ENCODE data around the gene AXIN1. TPM values are rescaled to one million over a fixed set of nuclear protein-coding genes. Genes with fewer than 3 reads are reported as not detected.
A peak's percentile ranks its signal among the peaks of the same experiment; 100 is the strongest.

Gene AXIN1
- total and polyA plus RNA-seq, 2 donors (not counting 3 experiments of a cell fraction or from before 2014, with no cell fraction given): 8.3 to 21.9 TPM

GRCh38 chr16:397736-398332, 45.3 kb upstream of the AXIN1 start:
- Histone ChIP-seq H3K4me3 (replicated peaks in 1 of 3; ENCODE audit: insufficient read depth in 1 of 3, low read depth in 1 of 3, low read length in 3 of 3) (no peak overlapping the region), H3K4me1 (ENCODE audit: control insufficient read depth, extremely low read depth, insufficient read depth, low read length) (peaks cover 13% of the 10 kb centered on the region), H3K4me2 (ENCODE audit: insufficient read depth, low read length) (no peak overlapping the region), H2AFZ (ENCODE audit: low read depth, low read length) (no peak overlapping the region), H3K36me3 (ENCODE audit: control insufficient read depth in 2 of 2, extremely low read depth in 1 of 2, insufficient read depth in 2 of 2, low read length in 2 of 2) (peaks cover 0 to 7% of the 10 kb centered on the region in 2 experiments), H3K27me3 (ENCODE audit: control insufficient read depth in 2 of 2, insufficient read depth in 2 of 2, low read length in 2 of 2) (no peaks in the 10 kb centered on the region), H3K9me3 (replicated peaks; ENCODE audit: control insufficient read depth, insufficient read depth, low read length) (no peaks in the 10 kb centered on the region), H4K20me1 (replicated peaks; ENCODE audit: control insufficient read depth, extremely low read depth, insufficient read depth, low read length) (no peaks in the 10 kb centered on the region), H3K9ac (replicated peaks; ENCODE audit: extremely low read depth, insufficient read depth, low read length) (no peak overlapping the region), H3K9me1 (replicated peaks; ENCODE audit: control insufficient read depth, extremely low read depth, insufficient read depth, low read length) (no peaks in the 10 kb centered on the region), H3K27ac (ENCODE audit: insufficient read depth, low read depth, low read length) (no peak overlapping the region), H3K79me2 (ENCODE audit: control insufficient read depth, insufficient read depth, low read length) (peaks cover 5% of the 10 kb centered on the region)
- intact Hi-C loops (cut with micrococcal nuclease) (loop anchor here (2.0 kb wide), 1 partner anchor 129 kb away; the partner anchor contains the start of gene CAPN15), dilution Hi-C loops (cut with MboI; ENCODE audit: extremely low pct_ligation_motif_present, low sequenced_read_pairs) (no loop called here)
- FAIRE-seq: peak; percentile 35
- TF ChIP-seq CTCF (IDR thresholded peaks at IDR 0.05; ENCODE audit: extremely low read depth in 1 of 2, insufficient read depth in 1 of 2, low read depth in 1 of 2, low read length in 2 of 2) (peak; percentile 15 to 55), FOS (IDR thresholded peaks at IDR 0.05; ENCODE audit: borderline replicate concordance, insufficient read depth, low read length) (no peak)
- CTCF ChIA-PET: interaction anchor here (0.8 to 1.3 kb wide), 3 partner anchors 16 to 81 kb away, joined by 3 to 8 read pairs (median 3); partner anchors contain the start of gene PGAP6
- POLR2A ChIA-PET: interaction anchor here (0.8 kb wide), 1 partner anchor 15 kb away, joined by 10 read pairs; no protein-coding TSS in a partner anchor
- peak; percentile 49 for DNase-seq (ENCODE audit: low read depth, low spot score)
- no TSS peak for BruUV-seq (replicated peaks)

DNA sequence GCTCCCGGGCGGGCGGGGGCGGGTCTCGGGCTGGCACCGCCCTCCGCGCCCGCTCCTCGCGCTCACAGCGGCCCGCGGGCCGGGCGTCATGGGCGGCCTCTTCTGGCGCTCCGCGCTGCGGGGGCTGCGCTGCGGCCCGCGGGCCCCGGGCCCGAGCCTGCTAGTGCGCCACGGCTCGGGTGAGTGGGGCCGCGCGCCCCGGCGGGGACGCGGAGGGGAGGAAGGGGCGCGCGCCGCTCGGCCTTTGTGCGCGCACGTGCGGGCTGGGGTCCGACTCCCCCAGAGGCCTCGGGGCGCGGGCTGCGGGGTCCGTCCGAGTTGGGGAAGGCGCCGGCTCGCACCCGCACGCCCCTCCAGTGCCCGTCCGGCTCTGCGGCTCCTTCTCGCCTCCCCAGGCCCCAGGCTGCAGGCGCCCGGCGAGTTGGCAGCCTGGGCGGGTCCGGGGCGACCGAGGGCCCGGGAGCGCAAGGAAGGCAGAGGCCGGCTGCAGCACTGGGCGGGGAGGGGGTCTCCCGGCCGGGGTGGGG, 44.7 kb upstream of the AXIN1 start, which contains the start of gene NME4:
TSS of gene NME4 (plus strand) at position 65 of the 527 bp plus-strand sequence. CDS start at position 89, 24 bp downstream.
- Histone ChIP-seq H3K4me1 (ENCODE audit: control insufficient read depth, extremely low read depth, insufficient read depth, low read length) (peaks cover 10% of the 10 kb centered on the region), H3K27ac (ENCODE audit: insufficient read depth, low read depth, low read length) (peak within 1 kb of the TSS; percentile 46), H3K9me3 (replicated peaks; ENCODE audit: control insufficient read depth, insufficient read depth, low read length) (no peaks in the 10 kb centered on the region), H3K36me3 (ENCODE audit: control insufficient read depth in 2 of 2, extremely low read depth in 1 of 2, insufficient read depth in 2 of 2, low read length in 2 of 2) (peaks cover 0 to 7% of the 10 kb centered on the region in 2 experiments), H2AFZ (ENCODE audit: low read depth, low read length) (peak within 1 kb of the TSS; percentile 77), H3K9ac (replicated peaks; ENCODE audit: extremely low read depth, insufficient read depth, low read length) (peak within 1 kb of the TSS; percentile 71), H3K9me1 (replicated peaks; ENCODE audit: control insufficient read depth, extremely low read depth, insufficient read depth, low read length) (no peaks in the 10 kb centered on the region), H3K27me3 (ENCODE audit: control insufficient read depth in 2 of 2, insufficient read depth in 2 of 2, low read length in 2 of 2) (no peaks in the 10 kb centered on the region), H4K20me1 (replicated peaks; ENCODE audit: control insufficient read depth, extremely low read depth, insufficient read depth, low read length) (no peaks in the 10 kb centered on the region), H3K4me2 (ENCODE audit: insufficient read depth, low read length) (peak within 1 kb of the TSS; percentile 67), H3K4me3 (replicated peaks in 1 of 3; ENCODE audit: insufficient read depth in 1 of 3, low read depth in 1 of 3, low read length in 3 of 3) (peak within 1 kb of the TSS; percentile 36 to 72 (median 57)), H3K79me2 (ENCODE audit: control insufficient read depth, insufficient read depth, low read length) (peaks cover 5% of the 10 kb centered on the region)
- BruUV-seq (replicated peaks): no TSS peak
- ChIA-PET POLR2A (no interaction called here), CTCF (interaction anchor here (0.8 to 1.3 kb wide), 3 partner anchors 15 to 82 kb away, joined by 3 to 8 read pairs (median 3); partner anchors contain the start of genes PGAP6 and RAB11FIP3)
- no peak for TF ChIP-seq MYC (IDR thresholded peaks at IDR 0.05; ENCODE audit: low read depth, low read length)
- TF ChIP-seq GATA2 (IDR thresholded peaks at IDR 0.05; ENCODE audit: insufficient read depth, insufficient read length, low read depth, low read length): no peak
- TF ChIP-seq JUN (IDR thresholded peaks at IDR 0.05; ENCODE audit: borderline replicate concordance, insufficient read depth, insufficient read length, low read depth): no peak
- no peak for TF ChIP-seq FOS (IDR thresholded peaks at IDR 0.05; ENCODE audit: borderline replicate concordance, insufficient read depth, low read length)
- no peak for TF ChIP-seq CTCF (IDR thresholded peaks at IDR 0.05; ENCODE audit: extremely low read depth in 1 of 2, insufficient read depth in 1 of 2, low read depth in 1 of 2, low read length in 2 of 2)
- no peak for TF ChIP-seq MAX (IDR thresholded peaks at IDR 0.05; ENCODE audit: insufficient read depth, insufficient read length)
- peak; percentile 71 for TF ChIP-seq POLR2AphosphoS5 (IDR thresholded peaks at IDR 0.05; ENCODE audit: insufficient read depth, low read depth, low read length)
- TF ChIP-seq EZH2 (IDR thresholded peaks at IDR 0.05; ENCODE audit: borderline replicate concordance, low read depth, low read length, severe bottlenecking): no peak
- TF ChIP-seq POLR2A (IDR thresholded peaks at IDR 0.05; ENCODE audit: low read depth, low read length): peak; percentile 40
- FAIRE-seq (peak; percentile 12), DNase-seq (ENCODE audit: low read depth, low spot score) (peak; percentile 19)
- intact Hi-C loops (cut with micrococcal nuclease): loop anchor here (2.0 kb wide), 1 partner anchor 130 kb away; the partner anchor contains the start of gene CAPN15
- dilution Hi-C loops (cut with MboI; ENCODE audit: extremely low pct_ligation_motif_present, low sequenced_read_pairs): no loop called here

All from endothelial cell of umbilical vein (primary cell).